ENCODE results near the gene CHORDC1. TPM values are rescaled to one million over a fixed set of nuclear protein-coding genes. Genes with fewer than 3 reads are reported as not detected.

CHORDC1 gene
- total RNA-seq, 1 donor from 2014 or later, result 46.9 TPM

Other genes with a start within 250 kb of the CHORDC1 start
- 1.9 TPM for gene TRIM49C, start 191.9 kb downstream of the CHORDC1 start, total RNA-seq (ENCODE audit: insufficient read depth, low replicate concordance)
- 9.9 TPM for gene UBTFL1, start 137.1 kb downstream of the CHORDC1 start, total RNA-seq (ENCODE audit: insufficient read depth, low replicate concordance)
- 7.2 TPM for gene NAALAD2, start 88.4 kb downstream of the CHORDC1 start, total RNA-seq (ENCODE audit: insufficient read depth, low replicate concordance)

All from umbilical cord (tissue), 1 donor.